ENCODE measurements around the gene UBE2D2.

UBE2D2 gene

DNA sequence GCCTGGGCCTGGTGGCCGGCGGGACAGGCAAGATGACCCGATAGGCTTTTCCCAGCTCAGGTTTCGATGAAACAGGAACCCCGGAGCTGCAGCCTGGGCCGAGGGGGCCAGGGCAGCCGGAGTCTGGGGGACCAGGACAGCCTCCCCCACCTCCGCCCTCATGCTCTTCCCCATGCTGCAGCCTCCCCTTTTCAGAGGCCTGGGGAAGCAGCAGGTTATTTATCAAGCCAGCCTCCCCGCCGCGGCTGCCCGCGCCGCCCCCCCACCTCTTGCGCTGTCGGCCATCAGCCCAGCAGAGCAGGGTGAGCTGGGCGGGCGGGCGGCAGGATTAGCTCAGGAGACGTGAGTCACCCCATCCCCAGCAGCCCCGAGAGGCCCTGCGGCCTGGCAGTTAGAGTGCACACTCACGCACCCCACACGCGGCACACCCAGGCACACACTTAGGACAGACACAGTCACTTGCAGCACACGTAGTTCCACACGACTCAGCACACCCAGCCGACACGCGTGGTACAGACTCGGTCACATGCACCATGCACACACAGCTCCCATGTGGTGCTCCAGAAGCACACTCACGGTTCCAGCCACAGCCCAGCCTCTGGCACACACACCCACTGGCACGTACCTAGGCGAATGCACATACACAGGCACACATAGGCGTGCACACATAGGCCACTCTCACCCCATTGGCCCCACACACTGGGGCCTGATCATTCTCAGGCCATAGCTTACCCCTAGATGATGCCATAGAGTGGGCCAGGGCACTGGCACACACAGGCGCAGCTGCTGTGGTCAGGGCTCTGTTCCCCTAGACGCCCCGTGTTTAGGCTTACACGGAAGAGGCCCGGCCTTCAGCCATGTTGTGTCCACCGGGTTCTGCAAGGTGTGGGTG, 100.0 kb downstream of the UBE2D2 start:
- no peak for DNase-seq (ENCODE audit: low read depth)

DNA sequence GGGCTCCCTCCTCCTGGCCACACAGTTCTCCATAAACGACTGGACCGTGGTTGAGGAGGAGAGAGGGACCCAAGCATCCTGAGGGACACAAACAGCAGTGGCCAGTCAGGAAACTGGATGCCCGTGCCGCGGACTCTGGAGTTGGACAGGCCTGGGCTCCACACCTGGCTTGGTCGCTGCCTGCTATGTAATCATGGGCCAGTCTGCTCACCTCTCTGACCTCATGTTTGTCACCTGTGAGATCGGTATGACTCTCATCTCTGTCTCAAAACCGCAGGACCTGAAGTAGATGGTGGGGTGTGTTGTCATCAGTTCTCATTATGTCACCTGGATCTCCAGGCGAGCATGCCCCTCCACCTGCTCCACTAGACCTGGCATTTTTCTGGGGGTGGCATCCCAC, 101.5 kb downstream of the UBE2D2 start:
- no peak for DNase-seq (ENCODE audit: low read depth)

DNA sequence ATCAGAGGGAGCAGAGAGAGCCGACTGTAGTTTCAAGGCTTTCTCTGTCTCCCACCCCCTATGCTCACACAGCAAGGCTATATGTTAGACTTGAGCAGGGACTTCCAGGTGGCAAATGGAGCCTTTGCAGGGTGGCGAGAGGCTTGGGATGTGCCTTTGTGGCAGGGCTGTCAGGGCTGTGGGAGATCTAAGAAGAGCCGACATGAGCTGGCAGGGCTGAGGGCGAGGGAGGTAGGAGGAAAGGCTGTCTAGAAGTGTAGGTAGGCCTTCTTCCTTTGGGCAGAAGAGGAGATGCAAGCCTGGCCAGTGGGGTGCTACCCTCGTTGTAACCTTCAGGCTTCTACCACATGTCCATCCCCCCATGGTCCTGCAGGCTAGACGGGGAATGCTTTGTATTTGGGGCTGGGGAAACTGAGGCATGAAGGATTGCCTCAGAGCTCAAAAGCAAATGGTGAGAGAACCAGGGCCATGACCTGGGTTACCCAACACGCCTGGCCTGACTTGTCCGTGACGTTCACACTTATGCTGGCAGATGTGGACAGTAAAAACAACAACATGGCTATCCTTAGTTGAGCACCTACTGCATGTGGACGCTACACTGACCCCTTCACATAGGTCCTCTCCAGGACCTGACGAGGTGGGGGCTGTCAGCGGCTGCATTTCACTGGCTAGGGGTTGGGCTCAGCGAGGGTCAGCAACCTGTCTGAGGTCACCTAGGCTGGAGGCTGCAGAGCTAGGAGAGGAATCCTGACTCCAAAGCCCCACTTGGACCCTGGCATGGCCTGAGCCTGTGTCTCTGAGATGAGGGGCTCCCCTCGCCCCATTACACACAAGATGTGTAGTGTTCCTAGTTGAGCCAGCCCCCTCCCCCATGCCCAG, 102.3 kb downstream of the UBE2D2 start:
- DNase-seq (ENCODE audit: low read depth), result no peak

DNA sequence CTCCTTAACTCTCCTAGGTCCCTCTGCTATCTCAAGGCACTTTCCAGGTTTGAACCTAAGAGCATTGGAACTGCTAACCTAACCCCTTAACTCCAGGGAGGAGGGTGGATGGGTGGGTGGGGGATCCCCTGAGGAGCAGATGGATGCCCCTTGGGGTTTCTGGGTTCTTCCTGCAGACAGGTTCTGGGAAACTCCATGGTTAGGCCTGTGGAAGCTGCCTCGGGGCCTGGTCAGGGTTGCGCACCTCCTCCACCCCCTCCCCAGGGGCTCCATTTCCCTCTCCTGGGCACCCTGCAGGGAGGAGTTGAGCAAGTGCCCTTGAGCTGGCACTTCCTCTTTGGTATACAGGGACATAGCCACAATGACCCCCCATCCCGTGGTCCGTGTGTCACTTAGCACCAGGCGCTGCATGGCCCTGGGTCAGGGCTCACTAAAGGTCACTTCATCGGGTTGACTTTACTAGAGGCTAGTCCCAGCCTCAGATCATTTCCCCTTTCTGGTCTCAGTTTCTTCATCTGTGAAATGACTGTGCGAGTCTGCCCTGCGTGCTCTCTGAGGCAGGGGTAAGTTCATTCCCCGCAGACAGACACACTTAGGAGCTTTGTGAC, 103.1 kb downstream of the UBE2D2 start:
- no peak for DNase-seq (ENCODE audit: low read depth)

DNA sequence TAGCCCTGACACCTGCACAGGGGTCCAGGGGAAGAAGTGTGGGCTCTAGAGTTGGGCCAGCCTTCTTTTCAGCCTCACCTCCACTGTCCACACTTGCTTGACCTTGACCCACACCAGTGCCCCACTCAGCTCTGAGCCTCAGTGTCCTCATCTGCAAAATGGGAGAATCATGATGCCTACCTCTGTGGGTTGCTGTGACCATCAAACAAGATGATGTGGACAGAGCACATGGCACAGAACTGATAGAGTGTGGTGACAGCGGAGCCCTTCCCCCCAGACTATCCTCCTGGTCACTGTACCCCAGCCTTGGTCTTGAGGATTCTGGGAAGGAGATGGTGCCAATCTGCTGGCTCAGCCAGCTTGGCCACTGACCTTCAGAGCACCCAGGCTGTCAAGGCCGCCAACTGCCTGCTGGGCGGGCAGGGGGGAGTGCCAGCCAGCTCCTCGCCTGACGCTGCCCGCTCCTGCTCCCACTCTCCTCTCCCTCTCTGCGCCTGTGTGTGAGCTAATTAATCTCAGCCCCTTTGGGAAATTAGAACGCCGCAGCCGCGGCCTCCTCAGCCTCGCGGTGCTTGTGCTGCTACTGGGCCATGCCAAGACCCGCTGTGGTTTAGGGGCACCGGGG, 103.7 kb downstream of the UBE2D2 start:
- no peak for DNase-seq (ENCODE audit: low read depth)

DNA sequence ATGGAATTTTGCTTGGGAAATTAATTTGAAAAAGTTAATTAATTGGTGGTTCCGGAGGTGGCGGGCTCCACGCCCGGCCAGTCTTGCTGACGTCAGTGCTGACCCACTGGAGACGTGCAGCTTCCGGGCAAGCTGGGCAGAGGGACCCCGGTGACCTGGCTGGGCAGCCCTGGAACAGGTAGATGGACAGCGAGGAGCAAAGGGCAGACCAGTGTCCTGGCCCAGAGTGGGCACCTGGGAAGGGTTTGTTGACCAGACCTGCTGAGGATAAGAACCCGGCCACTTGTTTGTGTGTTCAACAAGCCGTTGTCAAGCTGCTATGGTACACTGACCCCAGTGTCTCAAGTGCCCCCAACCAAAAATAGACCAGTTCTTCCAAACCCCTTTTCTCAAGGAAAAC, 104.5 kb downstream of the UBE2D2 start:
- no peak for DNase-seq (ENCODE audit: low read depth)

DNA sequence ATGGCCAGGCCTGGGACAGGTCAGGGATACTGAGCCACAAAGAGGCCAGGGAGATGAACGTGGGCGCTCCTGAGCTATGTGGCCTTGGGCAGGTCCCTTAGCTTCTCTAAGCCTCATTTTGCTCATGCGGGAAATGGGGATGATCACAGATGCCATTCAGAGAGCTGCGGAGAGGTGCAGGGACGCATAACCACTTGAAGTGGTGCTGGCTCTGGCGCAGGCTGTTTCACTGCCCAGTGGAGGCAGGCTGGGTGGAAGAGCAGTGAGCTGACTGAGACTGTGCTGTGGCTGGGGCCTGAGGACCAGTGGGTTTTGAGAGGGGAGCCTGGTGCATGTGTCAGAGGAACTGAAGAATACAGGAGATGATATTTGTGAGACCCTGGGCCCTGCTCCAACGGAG, 105.4 kb downstream of the UBE2D2 start:
- DNase-seq (ENCODE audit: low read depth), result no peak

DNA sequence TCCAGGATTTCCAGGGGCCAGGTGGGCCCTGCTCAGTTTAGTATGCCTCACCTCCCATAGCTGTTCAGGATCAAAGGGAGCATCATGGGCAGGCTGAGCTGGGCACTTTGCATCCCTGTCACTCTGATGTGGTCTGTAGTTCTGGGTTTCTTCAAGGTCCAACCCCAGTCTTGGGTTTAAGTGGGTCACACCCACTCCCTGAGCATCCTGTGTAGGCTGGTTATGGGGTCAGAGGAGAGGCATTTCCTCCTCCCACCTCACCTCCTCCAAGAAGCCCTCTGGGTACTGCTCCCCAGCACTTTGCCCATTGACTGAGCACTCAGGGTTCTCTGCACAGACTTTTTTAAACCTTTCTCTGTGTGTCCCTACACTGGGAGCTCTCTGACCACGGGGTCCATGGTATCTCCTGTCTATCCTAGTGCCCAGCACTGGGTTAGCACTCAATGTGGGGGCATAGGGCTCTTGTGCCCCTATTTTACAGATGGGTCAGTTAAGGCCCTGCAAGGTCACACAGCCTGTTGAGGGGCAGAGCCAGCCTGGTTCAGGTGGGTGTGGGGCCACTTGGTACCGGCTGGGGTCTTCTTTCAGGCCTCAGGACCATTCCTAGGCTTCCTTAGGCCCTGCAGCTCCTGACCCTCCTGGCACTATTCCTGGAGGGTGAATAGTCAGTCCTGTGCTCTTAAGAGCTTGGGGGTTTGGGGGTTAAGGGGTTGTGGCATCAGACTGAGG, 106.0 kb downstream of the UBE2D2 start:
- no peak for DNase-seq (ENCODE audit: low read depth)

DNA sequence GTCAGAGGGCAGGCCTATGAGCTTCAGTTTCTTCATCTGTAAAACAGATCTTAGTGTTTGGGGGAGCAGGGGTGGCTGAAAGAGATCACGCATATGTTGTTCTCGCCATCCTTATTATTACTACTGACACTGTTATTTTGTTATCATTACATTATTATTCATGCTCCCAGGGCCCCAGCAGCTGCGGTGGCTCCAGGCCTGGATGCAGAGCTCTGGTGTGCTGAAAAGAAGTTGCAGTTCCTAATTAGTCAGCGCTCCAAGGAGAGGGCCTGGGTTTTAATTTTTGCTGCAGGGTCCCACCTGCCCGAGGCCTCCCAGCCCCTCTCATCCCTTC, 106.6 kb downstream of the UBE2D2 start:
- DNase-seq (ENCODE audit: low read depth), result no peak

DNA sequence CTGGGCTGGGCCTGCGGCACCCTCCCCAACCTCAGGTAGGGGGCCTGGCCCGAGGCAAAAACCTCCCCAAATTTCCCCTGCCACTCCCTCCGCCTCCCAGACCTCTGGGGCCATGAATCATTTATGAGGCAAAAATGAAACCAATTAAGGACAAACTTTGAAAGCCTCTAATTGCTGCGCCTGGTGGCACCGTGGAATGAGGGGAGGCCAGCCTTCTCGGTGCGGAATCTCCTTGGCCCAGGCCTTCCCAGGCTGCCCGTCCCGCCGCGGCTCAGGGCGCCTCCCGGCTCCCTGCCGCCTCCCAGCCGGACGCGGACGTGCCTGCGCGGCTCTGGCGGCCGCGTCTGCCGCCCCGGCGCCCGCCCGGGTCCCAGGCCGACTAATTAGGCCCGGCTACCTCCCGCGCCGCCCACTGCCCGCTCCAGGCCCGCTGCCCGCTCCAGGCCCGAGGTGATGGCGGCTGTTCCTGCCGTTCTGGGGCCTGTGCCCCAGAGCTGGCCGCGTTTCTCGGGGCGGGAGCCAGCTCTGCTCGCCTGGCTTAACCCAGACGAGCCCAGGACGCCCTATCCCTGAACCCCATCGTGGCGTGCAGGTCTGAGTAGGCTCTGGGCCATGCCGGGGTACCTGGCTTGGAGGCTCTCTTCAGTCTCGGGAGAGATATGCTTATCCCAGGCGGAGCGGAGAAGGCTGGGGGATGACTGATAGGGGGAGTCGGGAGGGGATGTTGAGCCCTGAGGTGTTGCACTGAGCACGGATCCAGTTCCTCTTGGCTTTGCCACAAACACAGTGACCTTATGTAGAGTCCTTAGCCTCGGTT, 107.1 kb downstream of the UBE2D2 start:
- DNase-seq (ENCODE audit: low read depth), result no peak

DNA sequence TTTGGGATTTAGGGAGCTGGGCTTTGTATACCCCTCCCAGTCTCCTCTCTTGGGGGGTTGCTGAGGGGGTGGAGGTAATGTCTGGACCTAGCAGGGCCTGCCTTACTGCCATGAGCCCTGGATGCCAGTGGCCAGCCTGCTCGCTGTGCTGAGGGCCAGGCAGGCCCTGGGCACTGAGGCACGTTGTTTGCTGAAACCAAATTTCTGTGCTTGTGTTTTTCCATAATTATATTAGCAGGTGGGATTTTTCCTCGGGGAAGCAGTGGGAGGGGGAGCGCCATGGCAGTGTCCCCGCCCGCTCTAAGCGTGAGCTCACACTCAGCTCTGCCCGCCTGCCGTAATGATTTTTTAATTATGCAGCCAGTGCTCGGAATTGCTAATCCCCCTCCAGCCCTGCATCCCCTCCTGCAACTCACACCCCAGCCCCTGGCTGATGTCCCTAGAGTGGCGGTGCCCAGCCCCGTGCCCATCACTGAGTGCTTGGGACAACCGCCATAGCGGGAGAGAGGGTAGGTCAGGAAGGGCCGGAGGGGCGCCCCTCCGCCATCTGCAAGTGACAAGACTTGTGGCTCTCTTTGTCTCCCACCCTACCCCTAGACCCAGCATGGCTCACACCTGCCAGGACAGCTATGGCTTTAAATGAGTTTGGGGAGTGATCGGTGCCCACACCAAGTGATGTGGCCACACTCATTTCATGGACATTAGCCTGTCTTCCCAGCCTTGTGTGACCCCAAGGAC, 108.0 kb downstream of the UBE2D2 start:
- DNase-seq (ENCODE audit: low read depth), result no peak

DNA sequence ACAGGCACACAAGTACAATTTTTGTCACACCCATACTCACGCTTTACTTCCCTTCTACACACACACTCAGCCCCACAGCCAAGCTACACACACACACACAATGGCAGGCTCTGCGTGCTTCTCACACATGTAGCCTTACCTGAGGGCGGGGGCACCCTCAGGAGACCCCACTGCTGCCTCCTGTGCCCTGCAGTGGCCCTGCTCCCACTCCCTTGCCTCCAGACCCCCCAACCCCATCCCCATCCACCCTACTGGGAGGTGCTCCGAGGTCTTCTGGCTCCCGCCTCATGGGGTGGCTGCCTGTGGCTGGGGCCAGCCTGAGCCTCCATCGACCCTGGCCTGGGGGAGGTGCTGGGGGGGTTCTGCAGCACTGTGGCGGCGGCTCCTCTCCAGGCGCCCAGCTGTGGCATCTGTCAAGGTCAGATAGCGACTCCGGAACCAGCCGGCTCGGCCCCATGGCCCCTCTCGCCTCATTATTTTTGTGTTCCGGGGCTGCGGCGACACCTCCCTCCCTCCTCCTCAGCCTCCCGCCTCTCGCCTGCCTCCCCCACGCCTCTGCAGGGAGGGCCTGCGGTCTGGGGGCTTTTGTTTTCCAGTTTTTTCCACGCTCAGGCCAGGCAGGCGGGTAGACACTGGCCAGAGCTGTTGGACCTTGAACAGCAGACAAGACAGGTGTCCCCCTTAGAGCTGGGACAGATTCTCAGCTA, 108.7 kb downstream of the UBE2D2 start:
- DNase-seq (ENCODE audit: low read depth), result no peak

DNA sequence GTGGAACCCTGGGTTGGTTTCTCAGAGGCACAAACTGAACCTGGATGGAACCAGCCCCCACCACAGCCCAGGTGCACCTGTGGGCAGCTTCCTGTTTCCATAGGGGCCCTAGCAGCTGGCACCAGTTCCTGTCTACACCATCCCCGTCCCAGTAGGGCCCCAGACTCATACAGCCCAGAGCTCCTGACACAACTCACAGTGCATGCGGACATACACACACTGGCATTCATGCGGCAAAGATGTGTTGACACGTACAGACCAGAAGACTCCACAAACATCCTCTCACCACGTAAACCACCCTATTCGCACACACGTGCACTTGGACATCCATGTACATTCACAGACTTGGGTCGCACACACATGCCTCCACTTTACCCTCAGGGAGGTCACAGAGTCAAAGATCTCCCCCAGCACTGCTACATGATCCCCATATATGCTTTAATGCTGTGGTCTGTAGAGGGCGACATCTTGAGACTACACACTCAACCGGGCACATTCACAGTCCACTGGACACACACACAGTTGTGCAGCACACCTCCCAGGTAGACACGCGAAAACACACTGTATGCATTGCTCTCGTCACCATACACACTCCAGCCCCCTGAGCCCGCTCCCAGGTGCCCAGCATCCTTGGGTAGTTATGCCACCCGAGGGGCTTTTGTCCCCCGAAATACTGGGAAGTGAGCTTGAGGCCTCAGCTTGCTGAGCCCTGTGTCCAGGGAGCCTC, 109.4 kb downstream of the UBE2D2 start:
- DNase-seq (ENCODE audit: low read depth), result no peak

DNA sequence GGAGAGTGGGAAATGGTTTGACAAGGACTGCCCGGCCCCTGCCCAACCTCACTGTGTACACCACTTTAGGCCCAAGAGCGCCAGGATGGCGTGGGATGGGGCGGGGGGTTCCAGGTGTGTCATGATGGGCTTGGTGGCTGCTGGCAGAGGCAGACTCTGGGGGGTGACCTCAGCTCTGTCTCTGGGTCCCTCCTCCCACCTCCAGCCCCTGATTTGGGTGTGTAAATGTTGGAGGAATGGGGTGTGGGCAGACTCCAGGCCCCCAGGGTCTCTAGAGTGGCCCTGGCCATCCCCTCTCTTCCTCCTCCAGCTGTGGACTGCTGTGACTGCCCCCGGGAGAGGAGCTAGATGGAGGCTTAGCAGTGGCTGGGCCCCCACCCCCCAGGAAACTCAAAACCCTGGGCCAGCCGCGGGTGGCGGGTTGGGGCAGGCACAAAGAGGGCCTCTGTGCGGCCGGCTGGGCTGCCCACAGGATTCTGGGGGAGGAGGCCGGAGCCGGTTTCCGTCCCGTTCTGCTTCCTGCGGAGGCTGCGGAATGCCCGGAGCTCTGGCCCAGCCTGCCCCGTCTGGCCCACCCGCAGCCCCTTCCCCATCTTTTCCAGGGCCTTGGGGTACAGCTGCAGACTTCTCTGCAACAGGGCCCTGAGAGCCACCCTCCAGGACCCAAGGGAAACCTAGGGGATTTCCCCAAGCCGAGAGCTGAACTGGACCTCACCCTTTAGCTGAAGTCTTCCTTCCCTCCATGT, 110.1 kb downstream of the UBE2D2 start:
- DNase-seq (ENCODE audit: low read depth), result no peak

DNA sequence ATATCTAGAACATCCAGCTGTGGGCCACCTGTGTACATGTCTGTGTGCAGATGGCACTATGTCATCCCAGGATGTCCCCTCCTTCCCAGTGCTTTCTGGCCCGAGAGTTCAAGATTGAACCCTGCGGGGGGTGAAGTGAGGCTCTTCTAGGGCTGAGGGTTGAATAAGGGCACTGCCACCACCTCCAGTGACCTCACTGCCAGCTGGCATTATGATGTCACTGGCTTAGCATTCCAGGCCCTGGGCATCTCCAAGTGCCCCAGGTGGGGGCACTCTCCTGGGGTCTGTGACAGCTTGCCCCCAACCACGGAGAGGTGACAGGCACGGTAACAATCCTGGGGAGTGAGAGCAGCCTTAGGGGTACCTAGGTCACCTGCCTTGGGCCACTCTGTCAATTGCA, 114.1 kb downstream of the UBE2D2 start:
- DNase-seq (ENCODE audit: low read depth), result no peak

DNA sequence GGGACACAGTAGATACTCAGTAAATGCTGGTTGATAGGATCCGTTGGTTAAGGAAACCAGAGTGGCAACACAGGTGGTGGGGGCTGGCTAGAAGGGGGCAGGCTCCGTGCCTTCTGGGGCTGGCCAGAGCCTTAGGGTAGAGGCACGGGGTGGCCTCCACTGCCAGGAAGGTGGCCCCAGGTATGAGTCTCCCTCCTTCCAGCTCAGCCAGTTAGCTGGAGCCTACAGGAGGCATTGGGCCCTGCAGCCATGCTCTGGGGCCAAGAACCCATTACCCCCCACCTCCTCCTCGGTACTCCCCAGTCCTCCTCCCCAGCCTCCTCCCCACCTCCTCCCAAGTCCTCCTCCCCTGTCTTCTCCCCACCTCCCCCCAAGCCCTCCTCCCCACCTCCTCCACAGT, 114.7 kb downstream of the UBE2D2 start:
- DNase-seq (ENCODE audit: low read depth), result no peak

DNA sequence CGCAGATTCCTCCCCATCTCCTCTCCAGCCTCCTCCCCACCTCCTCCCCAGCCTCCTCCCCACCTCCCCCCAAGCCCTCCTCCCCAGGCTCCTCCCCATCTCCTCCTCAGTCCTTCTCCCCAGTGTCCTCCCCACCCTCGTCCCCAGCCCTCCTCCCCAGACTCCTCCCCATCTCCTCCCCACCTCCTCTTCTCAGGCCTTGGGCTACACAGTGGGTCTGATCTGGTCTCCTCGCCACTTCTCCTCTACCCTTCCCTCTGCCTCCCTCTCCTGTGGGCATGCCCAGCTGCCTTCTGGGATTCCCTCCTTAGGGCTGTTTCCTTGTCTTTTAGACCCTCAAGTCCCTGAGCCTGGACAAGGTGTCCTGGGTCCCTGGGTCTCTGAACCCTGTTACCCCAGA, 115.3 kb downstream of the UBE2D2 start:
- no peak for DNase-seq (ENCODE audit: low read depth)

Data from stimulated activated CD8-positive, alpha-beta memory T cell treated with anti-CD3 and anti-CD28 coated beads, Interleukin-15, amount 100 ng/mL, for 1 hour (primary cell).